A549 (cell line): ENCODE results near the gene C15orf39. TPM values are rescaled to one million over a fixed set of nuclear protein-coding genes. Genes with fewer than 3 reads are reported as not detected.
A peak's percentile ranks its signal among the peaks of the same experiment; 100 is the strongest.

ENCODE experiments used
- ATAC-seq, 2 experiments: fragments of 200-7000 bp in 1 of 2; fragments of >200 bp in 1 of 2; cut with Nextera tagmentation in 1 of 2; cut with Tn5 transposase in 1 of 2; 3 replicates each; pipeline versions ENCODE4 v1.8.0 to v1.9.1; 2018 to 2020; ENCODE audit warnings: mild to moderate bottlenecking in 1 of 2, moderate library complexity in 1 of 2
- CTCF ChIA-PET: fragments of 300-600 bp; sonication (Branson Sonifier 250); formaldehyde crosslinking; extraction: SDS; loops from one replicate; lab custom pipeline; 2021; ENCODE audit warnings: antibody characterized with exemption, inconsistent platforms; lab: Yijun Ruan, JAX
- POLR2A ChIA-PET: fragments of 350-600 bp; formaldehyde crosslinking; extraction: SDS; loops from one replicate; lab custom pipeline; 2021; ENCODE audit warnings: antibody characterized with exemption, inconsistent platforms; lab: Yijun Ruan, JAX
- DNase-seq, 2 experiments: peaks; one replicate each; pipeline versions ENCODE4 v3.0.0 to v3.0.0-alpha.2; 2011 to 2016; ENCODE audit warnings: low read depth in 1 of 2, low spot score in 1 of 2
- FAIRE-seq: peaks from 2 replicates; lab custom pipeline; 2011; peaks lifted over from hg19 to GRCh38; lab: Jason Lieb, UNC
- H3K27ac ChIP-seq, 2 experiments: fragments of >200 bp; sonication (Bioruptor Twin); formaldehyde crosslinking; 3 replicates each; pipeline ENCODE4 v1.5.1; 2016 to 2017
- H3K4me1 ChIP-seq: fragments of >200 bp; sonication (Bioruptor Twin); formaldehyde crosslinking; 3 replicates; pipeline ENCODE4 v1.6.1; 2016
- H3K4me2 ChIP-seq: fragments of >200 bp; sonication (Bioruptor Twin); formaldehyde crosslinking; 3 replicates; pipeline ENCODE4 v1.6.1; 2016
- H3K4me3 ChIP-seq: fragments of >200 bp; sonication (Bioruptor Twin); formaldehyde crosslinking; 3 replicates; pipeline ENCODE4 v1.5.1; 2016
- H3K9me3 ChIP-seq: fragments of >200 bp; sonication (Bioruptor Twin); formaldehyde crosslinking; 3 replicates; pipeline ENCODE4 v1.6.1; 2016
- CEBPB ChIP-seq, 2 experiments: fragments of >200 bp in 1 of 2; sonication (Bioruptor Twin) in 1 of 2; formaldehyde crosslinking in 1 of 2; IDR thresholded peaks; 2 replicates each; pipeline ENCODE4 v1.6.1; 2012 to 2016
- EHF ChIP-seq: fragments of 250-450 bp; sonication (Bioruptor Pico); IDR thresholded peaks from 2 replicates; pipeline ENCODE4 v1.5.0; 2020; ENCODE audit warnings: mild to moderate bottlenecking
- EHMT2 ChIP-seq: fragments of 200-600 bp; sonication (generic); IDR thresholded peaks from 2 replicates; pipeline ENCODE4 v1.6.1; 2016; ENCODE audit warnings: antibody characterized with exemption, low read depth, mild to moderate bottlenecking, moderate library complexity
- ELK1 ChIP-seq: fragments of 150-350 bp; IDR thresholded peaks from 2 replicates; pipeline ENCODE4 v1.6.1; 2014; ENCODE audit warnings: low read depth, mild to moderate bottlenecking, low read length
- EP300 ChIP-seq, 2 experiments: fragments of >200 bp; sonication (Bioruptor Twin); formaldehyde crosslinking; IDR thresholded peaks; 2 replicates in 1 of 2; 3 replicates in 1 of 2; pipeline ENCODE4 v1.6.1; 2016 to 2017
- HEYL ChIP-seq: fragments of 250-450 bp; sonication (Bioruptor Pico); IDR thresholded peaks from 2 replicates; pipeline ENCODE4 v1.8.0; 2021; ENCODE audit warnings: mild to moderate bottlenecking, moderate library complexity
- HOXB13 ChIP-seq: fragments of 250-450 bp; sonication (Bioruptor Pico); IDR thresholded peaks from 2 replicates; pipeline ENCODE4 v1.5.0; 2020; ENCODE audit warnings: low read depth, mild to moderate bottlenecking, moderate library complexity
- HOXB5 ChIP-seq: fragments of 250-450 bp; sonication (Bioruptor Pico); IDR thresholded peaks from 2 replicates; pipeline ENCODE4 v1.5.0; 2020; ENCODE audit warnings: mild to moderate bottlenecking, moderate library complexity
- NFE2L2 ChIP-seq: fragments of 150-350 bp; conservative IDR thresholded peaks from 2 replicates; pipeline ENCODE4 v1.6.1; 2014; ENCODE audit warnings: low read length
- RAD21 ChIP-seq, 2 experiments: fragments of >200 bp in 1 of 2; sonication (Bioruptor Twin) in 1 of 2; formaldehyde crosslinking in 1 of 2; IDR thresholded peaks in 1 of 2; conservative IDR thresholded peaks in 1 of 2; 2 replicates in 1 of 2; 3 replicates in 1 of 2; pipeline ENCODE4 v1.6.1; 2012 to 2018; ENCODE audit warnings: inconsistent platforms in 1 of 2
- RCOR1 ChIP-seq: fragments of 150-350 bp; IDR thresholded peaks from 2 replicates; pipeline ENCODE4 v1.6.1; 2014; ENCODE audit warnings: antibody characterized with exemption, low read length, low read depth
- RNF2 ChIP-seq: fragments of 200-600 bp; sonication (generic); IDR thresholded peaks from 2 replicates; pipeline ENCODE4 v1.6.1; 2016; ENCODE audit warnings: low read depth, mild to moderate bottlenecking, antibody characterized with exemption, moderate library complexity, borderline replicate concordance
- TP53 ChIP-seq: fragments of 250-450 bp; sonication (Bioruptor Pico); IDR thresholded peaks from 2 replicates; pipeline ENCODE4 v1.5.0; 2021; ENCODE audit warnings: mild to moderate bottlenecking, moderate library complexity
- ZSCAN20 ChIP-seq: fragments of 250-450 bp; sonication (Bioruptor Pico); IDR thresholded peaks from 2 replicates; pipeline ENCODE4 v1.8.0; 2022; ENCODE audit warnings: mild to moderate bottlenecking, moderate library complexity
- WGBS: methylation state at CpG from one replicate; pipeline ENCODE4 v1.1.6; 2017; ENCODE audit errors: missing lambda C conversion rate; 5-methylcytosine and 5-hydroxymethylcytosine counted together
- polyA plus RNA-seq, 4 experiments: library from polyadenylated mRNA; depleted of rRNA in 3 of 4; stranded (reverse); fragments of >200 nt; fragmentation: RNase III in 1 of 4; extraction: RNeasy Plus Mini Kit Qiagen cat#74134 plus additional on column Dnase treatment in 1 of 4; gene quantifications; 2 replicates in 3 of 4; 3 replicates in 1 of 4; pipeline ENCODE4 v1.2.3, GENCODE V29; 2011 to 2017
- TF ChIP-seq, protein P1 (sequence below): fragments of >200 bp; sonication (Bioruptor Twin); formaldehyde crosslinking; IDR thresholded peaks from 3 replicates; pipeline ENCODE4 v1.5.1; 2016
- TF ChIP-seq, protein P2 (sequence below): fragments of 450-650 bp; IDR thresholded peaks from 2 replicates; pipeline ENCODE4 v1.6.1; 2014; ENCODE audit warnings: antibody characterized with exemption
- TF ChIP-seq, protein P3 (sequence below): fragments of 250-450 bp; sonication (Bioruptor Pico); IDR thresholded peaks from 2 replicates; pipeline ENCODE4 v1.5.0; 2021; ENCODE audit warnings: mild to moderate bottlenecking, moderate library complexity, borderline replicate concordance

C15orf39 gene
- polyA plus RNA-seq, 2 of the 4 experiments (the other 2 are of a cell fraction) = 5.7 to 16.7 TPM

DNA sequence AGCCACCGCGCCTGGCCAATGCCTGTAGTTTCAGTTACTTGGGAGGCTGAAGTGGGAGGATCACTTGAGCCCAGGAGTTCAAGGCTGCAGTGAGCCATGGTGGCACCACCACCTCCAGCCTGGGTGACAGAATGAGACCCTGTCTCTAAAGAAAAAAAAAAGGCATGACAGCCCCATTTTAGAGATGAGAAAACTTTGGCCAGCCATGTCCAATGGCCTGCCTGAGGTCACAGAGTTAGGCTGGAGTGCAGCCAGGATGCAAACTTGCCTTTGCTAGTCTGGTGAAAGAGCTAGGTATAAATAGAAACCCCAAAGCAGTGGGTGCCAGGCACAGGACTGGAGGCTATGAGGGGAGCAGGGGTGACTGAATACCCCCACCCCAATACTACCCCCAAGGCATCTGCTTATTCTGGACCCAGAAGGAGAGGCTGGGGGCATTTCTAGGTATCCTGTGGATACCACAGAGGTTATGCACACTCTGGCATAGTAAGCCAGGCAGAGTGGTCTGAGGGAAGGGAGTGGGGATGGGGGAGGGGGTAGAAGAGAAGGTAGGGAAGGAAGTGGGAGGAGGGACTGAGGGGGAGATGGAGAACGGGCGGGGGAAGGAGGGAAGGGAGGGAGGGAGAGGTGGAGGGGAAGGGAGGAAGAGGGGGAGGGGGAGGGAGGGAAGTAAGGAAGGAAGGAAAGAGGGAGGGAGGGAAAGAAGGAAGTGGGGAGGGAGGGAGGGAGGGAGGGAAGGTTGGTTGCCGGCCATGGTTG is 16.2 kb upstream of the C15orf39 start:
- ChIA-PET CTCF (interaction anchor here (0.6 to 2.0 kb wide), 6 partner anchors 10 to 1404 kb away, joined by 3 to 5 read pairs (median 4); partner anchors contain the start of gene C15orf39), POLR2A (no interaction called here)
- peak overlapping the region in 1 of 2 experiments; percentile 36; a peak in 1 of 6 replicates for H3K27ac ChIP-seq
- no peak overlapping the region for H3K4me2 ChIP-seq
- H3K4me3 ChIP-seq = no peak overlapping the region
- no peak for FAIRE-seq
- H3K9me3 ChIP-seq = no peaks in the 10 kb centered on the region
- no peak for TF ChIP-seq CEBPB (IDR thresholded peaks at IDR 0.05)
- TF ChIP-seq, all 56 proteins: peak for 0
- 100% methylated on average over 3 of the region's 5 CpGs for WGBS
- DNase-seq (no peak), ATAC-seq (no peak)
- H3K4me1 ChIP-seq = peaks cover 16% of the 10 kb centered on the region

- H3K4me1 ChIP-seq = peaks cover 12% of the 10 kb centered on the region
- POLR2A ChIA-PET = no interaction called here
- 90% methylated on average over 4 of the region's 4 CpGs for WGBS
- no peak overlapping the region for H3K4me3 ChIP-seq
- FAIRE-seq (no peak), DNase-seq (no peak), ATAC-seq (no peak)
- H3K9me3 ChIP-seq = no peaks in the 10 kb centered on the region
- CTCF ChIA-PET = interaction anchor here (1.2 kb wide), 1 partner anchor 16 kb away, joined by 4 read pairs; the partner anchor contains the start of gene C15orf39
- no peak overlapping the region for H3K27ac ChIP-seq
- no peak overlapping the region for H3K4me2 ChIP-seq
- TF ChIP-seq HEYL (CRISPR knock-in tag) (no peak), ELK1 (no peak), HOXB13 (CRISPR knock-in tag) (no peak), TP53 (no peak), RCOR1 (no peak), ZSCAN20 (no peak), EP300 (IDR thresholded peaks at IDR 0.05) (no peak), HOXB5 (no peak), EHMT2 (no peak), RAD21 (conservative IDR thresholded peaks at IDR 0.05 in 1 of 2, IDR thresholded peaks at IDR 0.05 in 1 of 2) (no peak), EHF (CRISPR knock-in tag) (no peak), NFE2L2 (no peak), RNF2 (no peak)
- TF ChIP-seq, protein P1, sequence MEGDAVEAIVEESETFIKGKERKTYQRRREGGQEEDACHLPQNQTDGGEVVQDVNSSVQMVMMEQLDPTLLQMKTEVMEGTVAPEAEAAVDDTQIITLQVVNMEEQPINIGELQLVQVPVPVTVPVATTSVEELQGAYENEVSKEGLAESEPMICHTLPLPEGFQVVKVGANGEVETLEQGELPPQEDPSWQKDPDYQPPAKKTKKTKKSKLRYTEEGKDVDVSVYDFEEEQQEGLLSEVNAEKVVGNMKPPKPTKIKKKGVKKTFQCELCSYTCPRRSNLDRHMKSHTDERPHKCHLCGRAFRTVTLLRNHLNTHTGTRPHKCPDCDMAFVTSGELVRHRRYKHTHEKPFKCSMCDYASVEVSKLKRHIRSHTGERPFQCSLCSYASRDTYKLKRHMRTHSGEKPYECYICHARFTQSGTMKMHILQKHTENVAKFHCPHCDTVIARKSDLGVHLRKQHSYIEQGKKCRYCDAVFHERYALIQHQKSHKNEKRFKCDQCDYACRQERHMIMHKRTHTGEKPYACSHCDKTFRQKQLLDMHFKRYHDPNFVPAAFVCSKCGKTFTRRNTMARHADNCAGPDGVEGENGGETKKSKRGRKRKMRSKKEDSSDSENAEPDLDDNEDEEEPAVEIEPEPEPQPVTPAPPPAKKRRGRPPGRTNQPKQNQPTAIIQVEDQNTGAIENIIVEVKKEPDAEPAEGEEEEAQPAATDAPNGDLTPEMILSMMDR = no peak
- TF ChIP-seq, protein P2, sequence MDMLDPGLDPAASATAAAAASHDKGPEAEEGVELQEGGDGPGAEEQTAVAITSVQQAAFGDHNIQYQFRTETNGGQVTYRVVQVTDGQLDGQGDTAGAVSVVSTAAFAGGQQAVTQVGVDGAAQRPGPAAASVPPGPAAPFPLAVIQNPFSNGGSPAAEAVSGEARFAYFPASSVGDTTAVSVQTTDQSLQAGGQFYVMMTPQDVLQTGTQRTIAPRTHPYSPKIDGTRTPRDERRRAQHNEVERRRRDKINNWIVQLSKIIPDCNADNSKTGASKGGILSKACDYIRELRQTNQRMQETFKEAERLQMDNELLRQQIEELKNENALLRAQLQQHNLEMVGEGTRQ = no peak
- TF ChIP-seq, protein P3, sequence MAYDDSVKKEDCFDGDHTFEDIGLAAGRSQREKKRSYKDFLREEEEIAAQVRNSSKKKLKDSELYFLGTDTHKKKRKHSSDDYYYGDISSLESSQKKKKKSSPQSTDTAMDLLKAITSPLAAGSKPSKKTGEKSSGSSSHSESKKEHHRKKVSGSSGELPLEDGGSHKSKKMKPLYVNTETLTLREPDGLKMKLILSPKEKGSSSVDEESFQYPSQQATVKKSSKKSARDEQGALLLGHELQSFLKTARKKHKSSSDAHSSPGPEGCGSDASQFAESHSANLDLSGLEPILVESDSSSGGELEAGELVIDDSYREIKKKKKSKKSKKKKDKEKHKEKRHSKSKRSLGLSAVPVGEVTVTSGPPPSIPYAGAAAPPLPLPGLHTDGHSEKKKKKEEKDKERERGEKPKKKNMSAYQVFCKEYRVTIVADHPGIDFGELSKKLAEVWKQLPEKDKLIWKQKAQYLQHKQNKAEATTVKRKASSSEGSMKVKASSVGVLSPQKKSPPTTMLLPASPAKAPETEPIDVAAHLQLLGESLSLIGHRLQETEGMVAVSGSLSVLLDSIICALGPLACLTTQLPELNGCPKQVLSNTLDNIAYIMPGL = no peak
Measured at GRCh38 chr15:75186044-75186443, 15.6 kb upstream of the C15orf39 start.
